WTC11 (cell line): ENCODE measurements around the gene RHOT1. TPM values are rescaled to one million over a fixed set of nuclear protein-coding genes. Genes with fewer than 3 reads are reported as not detected.

Source experiments
- ATAC-seq: fragments of 200-7000 bp; cut with Tn5 transposase; 2 replicates; pipeline ENCODE4 v1.10.0; 2021; ENCODE audit warnings: mild to moderate bottlenecking, moderate library complexity
- CTCF ChIA-PET: fragments of 300-600 bp; sonication (Branson Sonifier 250); formaldehyde crosslinking; loops from one replicate; lab custom pipeline; 2021; ENCODE audit warnings: antibody characterized with exemption; lab: Charles Lee
- POLR2A ChIA-PET: fragments of 350-600 bp; sonication (Branson Sonifier 250); formaldehyde crosslinking; loops from one replicate; lab custom pipeline; 2021; ENCODE audit warnings: antibody characterized with exemption; lab: Charles Lee
- DNase-seq: peaks from one replicate; pipeline ENCODE4 v3.0.0; 2021; ENCODE audit warnings: low spot score
- H3K27ac Mint-ChIP-seq: 2 replicates; pipeline ENCODE4 v1.8.0; 2021; ENCODE audit warnings: mixed read lengths
- H3K27me3 Mint-ChIP-seq: 2 replicates; pipeline ENCODE4 v1.8.0; 2021; ENCODE audit warnings: low read depth, mild to moderate bottlenecking, moderate library complexity, mixed read lengths
- H3K36me3 Mint-ChIP-seq: 2 replicates; pipeline ENCODE4 v1.8.0; 2021; ENCODE audit warnings: mixed read lengths
- H3K4me1 Mint-ChIP-seq: 2 replicates; pipeline ENCODE4 v1.8.0; 2022; ENCODE audit warnings: mixed read lengths
- H3K4me3 Mint-ChIP-seq: 2 replicates; pipeline ENCODE4 v1.8.0; 2021; ENCODE audit warnings: mild to moderate bottlenecking, moderate library complexity, mixed read lengths
- H3K9me3 Mint-ChIP-seq: 2 replicates; pipeline ENCODE4 v1.8.0; 2021; ENCODE audit warnings: mixed read lengths
- AFF4 ChIP-seq: sonication (generic); formaldehyde crosslinking; IDR thresholded peaks from 2 replicates; pipeline ENCODE4 v1.8.1; 2023; ENCODE audit warnings: mild to moderate bottlenecking, missing genetic modification reagents, borderline replicate concordance
- CREM ChIP-seq: sonication (generic); formaldehyde crosslinking; IDR thresholded peaks from 2 replicates; pipeline ENCODE4 v1.8.1; 2022; ENCODE audit warnings: mild to moderate bottlenecking, missing genetic modification reagents, moderate library complexity
- FOXP1 ChIP-seq: sonication (generic); formaldehyde crosslinking; IDR thresholded peaks from 2 replicates; pipeline ENCODE4 v1.8.0; 2022; ENCODE audit warnings: missing genetic modification reagents, mild to moderate bottlenecking, moderate library complexity, borderline replicate concordance
- HMGXB4 ChIP-seq: sonication (generic); formaldehyde crosslinking; IDR thresholded peaks from 2 replicates; pipeline ENCODE4 v1.8.1; 2023; ENCODE audit warnings: mild to moderate bottlenecking, moderate library complexity, missing genetic modification reagents
- MLX ChIP-seq: sonication (generic); formaldehyde crosslinking; IDR thresholded peaks from 2 replicates; pipeline ENCODE4 v1.8.1; 2023; ENCODE audit warnings: mild to moderate bottlenecking, missing genetic modification reagents, moderate library complexity
- MYBL2 ChIP-seq: sonication (generic); formaldehyde crosslinking; IDR thresholded peaks from 2 replicates; pipeline ENCODE4 v1.8.1; 2023; ENCODE audit warnings: mild to moderate bottlenecking, moderate library complexity, missing genetic modification reagents
- PRDM15 ChIP-seq: sonication (generic); formaldehyde crosslinking; IDR thresholded peaks from 2 replicates; pipeline ENCODE4 v1.8.0; 2022; ENCODE audit warnings: missing genetic modification reagents
- PRRX2 ChIP-seq: fragments of 250-450 bp; sonication (Bioruptor Pico); IDR thresholded peaks from 2 replicates; pipeline ENCODE4 v1.8.0; 2021; ENCODE audit warnings: mild to moderate bottlenecking
- SMAD4 ChIP-seq: sonication (generic); formaldehyde crosslinking; IDR thresholded peaks from 2 replicates; pipeline ENCODE4 v1.8.0; 2022; ENCODE audit warnings: mild to moderate bottlenecking, missing genetic modification reagents
- USF2 ChIP-seq: sonication (generic); formaldehyde crosslinking; IDR thresholded peaks from 2 replicates; pipeline ENCODE4 v1.8.1; 2023; ENCODE audit warnings: mild to moderate bottlenecking, missing genetic modification reagents, moderate library complexity
- ZNF317 ChIP-seq: sonication (generic); formaldehyde crosslinking; IDR thresholded peaks from 2 replicates; pipeline ENCODE4 v1.8.1; 2023; ENCODE audit warnings: low read depth, mild to moderate bottlenecking, moderate library complexity, missing genetic modification reagents, borderline replicate concordance
- ZSCAN18 ChIP-seq: fragments of 250-450 bp; sonication (Bioruptor Pico); IDR thresholded peaks from 2 replicates; pipeline ENCODE4 v2.1.2; 2022; ENCODE audit warnings: mild to moderate bottlenecking, moderate library complexity
- total RNA-seq: library from RNA; stranded (reverse); gene quantifications from 3 replicates; pipeline ENCODE4 v1.2.3, GENCODE V29; 2021

RHOT1 gene
- total RNA-seq, 1 experiment from 2014 or later, result 28.9 TPM

GRCh38 chr17:32156656-32157055 is 14.4 kb downstream of the RHOT1 start (continued):
- TF ChIP-seq ZSCAN18 (CRISPR knock-in tag) (no peak), FOXP1 (CRISPR knock-in tag) (no peak), PRDM15 (CRISPR knock-in tag) (no peak), SMAD4 (no peak), ZNF317 (CRISPR knock-in tag) (no peak)

- Mint-ChIP-seq H3K27ac (no peak overlapping the region; the same call in 1 of the 2 replicates), H3K27me3 (no peaks in the 10 kb centered on the region), H3K4me1 (no peaks in the 10 kb centered on the region), H3K36me3 (peaks cover 34% of the 10 kb centered on the region), H3K9me3 (peaks cover 10% of the 10 kb centered on the region), H3K4me3 (no peak overlapping the region)
- TF ChIP-seq HMGXB4 (CRISPR knock-in tag) (no peak), AFF4 (CRISPR knock-in tag) (no peak), CREM (CRISPR knock-in tag) (no peak), PRRX2 (CRISPR knock-in tag) (no peak), MYBL2 (no peak), MLX (CRISPR knock-in tag) (no peak), USF2 (CRISPR knock-in tag) (no peak)
- CTCF ChIA-PET, result interaction anchor here (1.3 kb wide), 1 partner anchor 287 kb away, joined by 3 read pairs; the partner anchor contains the start of gene PSMD11
- DNase-seq (no peak), ATAC-seq (no peak)
- POLR2A ChIA-PET, result no interaction called here
These were observed 14.9 kb downstream of the RHOT1 start for GRCh38 chr17:32157225-32157624.
